NCI-H1092 treated with DMSO at 0.1 percent for 48 hours (cell line): ENCODE measurements around the gene HSPB3.
"Not testable (repeated sequence)": the region's sequence is repeated elsewhere in the genome, so short reads cannot be mapped to it uniquely, and the experiment has no call there.

Experiments used
- DNase-seq: peaks from one replicate; lab custom pipeline; 2025; lab: John Stamatoyannopoulos, UW

Gene HSPB3, protein sequence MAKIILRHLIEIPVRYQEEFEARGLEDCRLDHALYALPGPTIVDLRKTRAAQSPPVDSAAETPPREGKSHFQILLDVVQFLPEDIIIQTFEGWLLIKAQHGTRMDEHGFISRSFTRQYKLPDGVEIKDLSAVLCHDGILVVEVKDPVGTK

DNA sequence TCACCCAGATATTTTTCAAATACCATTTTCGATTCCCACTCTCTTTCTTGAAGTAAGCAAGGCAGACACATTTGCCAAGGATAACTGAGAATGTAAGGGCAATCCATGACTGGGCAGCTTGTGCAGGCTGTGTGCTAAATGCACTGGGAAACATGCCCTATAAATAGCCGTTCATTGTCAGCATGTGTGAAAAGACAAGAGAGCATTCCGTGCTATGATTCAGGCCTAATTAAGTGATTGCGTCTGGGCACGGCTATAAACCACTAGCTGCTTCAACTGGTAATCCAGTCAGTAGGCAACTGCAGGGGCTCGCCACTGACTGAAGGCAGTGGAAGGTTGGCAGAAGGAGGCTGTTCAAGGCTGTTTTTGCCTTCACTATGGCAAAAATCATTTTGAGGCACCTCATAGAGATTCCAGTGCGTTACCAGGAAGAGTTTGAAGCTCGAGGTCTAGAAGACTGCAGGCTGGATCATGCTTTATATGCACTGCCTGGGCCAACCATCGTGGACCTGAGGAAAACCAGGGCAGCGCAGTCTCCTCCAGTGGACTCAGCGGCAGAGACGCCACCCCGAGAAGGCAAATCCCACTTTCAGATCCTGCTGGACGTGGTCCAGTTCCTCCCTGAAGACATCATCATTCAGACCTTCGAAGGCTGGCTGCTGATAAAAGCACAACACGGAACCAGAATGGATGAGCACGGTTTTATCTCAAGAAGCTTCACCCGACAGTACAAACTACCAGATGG lies at the start of gene HSPB3:
TSS of gene HSPB3 (plus strand) at position 287 of the 745 bp plus-strand sequence. CDS start at position 378, 91 bp downstream.
- no peak for DNase-seq

DNA sequence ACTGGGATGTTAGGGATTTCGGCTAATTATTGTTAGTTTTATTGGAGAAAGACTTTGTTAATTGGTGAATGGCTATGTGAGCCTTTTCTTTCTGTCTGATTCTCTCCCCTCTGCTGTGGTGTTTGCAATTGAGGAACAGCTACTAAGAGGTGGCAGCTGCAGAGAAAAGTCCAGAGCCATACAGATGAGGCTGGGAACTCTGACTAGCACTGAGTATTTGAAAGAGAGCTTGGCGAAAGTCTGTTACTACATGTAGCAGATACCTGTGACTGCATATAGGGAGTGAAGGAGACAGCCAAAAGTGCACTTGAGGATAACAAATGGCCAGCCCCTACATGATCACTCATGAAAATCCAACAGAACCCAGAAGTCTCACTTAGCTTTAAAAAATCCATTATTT lies 44.3 kb upstream of the HSPB3 start:
- no peak for DNase-seq

DNA sequence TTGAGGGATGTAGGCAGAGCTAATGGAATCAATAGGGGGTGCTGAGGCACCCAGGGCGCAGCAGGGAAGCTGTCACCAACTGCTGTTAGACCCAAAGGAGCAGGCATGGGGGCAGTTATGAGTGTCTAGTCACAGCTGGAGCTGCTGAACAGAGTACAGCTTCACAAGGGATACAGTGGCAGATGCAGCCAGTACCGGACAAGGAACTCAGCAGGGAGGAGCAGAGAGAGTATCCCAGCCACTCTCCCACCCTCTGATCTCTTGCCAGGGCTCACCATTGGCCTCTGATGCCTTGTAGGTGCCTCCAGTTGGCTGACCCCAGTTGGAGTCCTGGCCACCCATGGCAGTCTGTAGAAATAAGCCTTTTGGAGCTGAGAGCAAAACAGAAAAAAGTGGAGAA lies 42.6 kb upstream of the HSPB3 start:
- DNase-seq = no peak

DNA sequence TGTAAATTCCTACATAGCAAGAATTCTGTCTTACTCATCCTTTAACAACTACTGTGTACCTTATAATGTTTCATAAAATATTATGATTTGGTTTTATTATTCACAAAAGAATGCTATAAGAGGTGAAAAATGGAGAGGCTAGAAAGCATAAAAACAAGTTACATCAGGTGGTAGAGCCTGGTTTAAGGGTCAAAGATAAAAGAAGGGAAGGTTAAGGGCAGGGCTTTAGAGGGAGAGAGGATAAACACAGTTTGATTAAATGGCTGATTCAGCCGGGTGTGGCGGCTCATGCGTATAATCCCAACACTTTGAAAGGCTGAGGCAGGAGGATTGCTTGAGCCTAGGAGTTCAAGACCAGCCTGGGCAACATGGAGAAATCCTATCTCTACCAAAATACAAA lies 40.4 kb upstream of the HSPB3 start:
- no peak for DNase-seq

DNA sequence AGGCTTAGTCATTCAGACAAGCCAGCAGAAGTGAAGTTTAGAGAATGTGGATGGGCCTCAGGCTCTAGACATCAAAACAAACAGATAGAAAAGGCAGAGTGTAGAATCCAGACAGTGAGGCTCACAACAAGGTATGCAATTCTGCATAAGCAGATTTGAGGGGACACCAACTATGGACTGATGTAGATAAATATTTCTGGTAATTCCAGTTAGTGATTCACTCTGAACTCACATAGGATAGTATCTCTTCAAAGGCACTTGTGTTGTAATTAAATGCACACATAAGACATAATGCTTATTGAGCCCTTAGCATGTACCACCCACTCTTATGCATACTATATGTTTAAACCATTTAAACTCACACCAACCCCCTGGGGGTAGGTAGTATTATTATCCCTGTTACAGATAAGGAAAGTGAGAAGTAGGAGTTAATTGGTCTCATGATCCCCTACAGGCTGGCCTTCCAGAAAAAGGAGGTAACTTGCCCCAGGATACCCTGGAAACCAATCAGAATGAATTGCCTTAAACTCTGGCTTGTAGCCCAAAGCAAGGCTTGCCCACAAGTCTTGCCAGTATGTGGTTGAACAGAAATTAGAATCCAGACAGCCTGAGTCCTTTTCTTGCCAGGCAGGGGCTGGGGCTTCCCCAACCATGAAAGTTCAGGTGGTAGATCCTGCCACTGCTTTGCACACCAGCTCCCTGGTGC lies 39.5 kb upstream of the HSPB3 start:
- no peak for DNase-seq

DNA sequence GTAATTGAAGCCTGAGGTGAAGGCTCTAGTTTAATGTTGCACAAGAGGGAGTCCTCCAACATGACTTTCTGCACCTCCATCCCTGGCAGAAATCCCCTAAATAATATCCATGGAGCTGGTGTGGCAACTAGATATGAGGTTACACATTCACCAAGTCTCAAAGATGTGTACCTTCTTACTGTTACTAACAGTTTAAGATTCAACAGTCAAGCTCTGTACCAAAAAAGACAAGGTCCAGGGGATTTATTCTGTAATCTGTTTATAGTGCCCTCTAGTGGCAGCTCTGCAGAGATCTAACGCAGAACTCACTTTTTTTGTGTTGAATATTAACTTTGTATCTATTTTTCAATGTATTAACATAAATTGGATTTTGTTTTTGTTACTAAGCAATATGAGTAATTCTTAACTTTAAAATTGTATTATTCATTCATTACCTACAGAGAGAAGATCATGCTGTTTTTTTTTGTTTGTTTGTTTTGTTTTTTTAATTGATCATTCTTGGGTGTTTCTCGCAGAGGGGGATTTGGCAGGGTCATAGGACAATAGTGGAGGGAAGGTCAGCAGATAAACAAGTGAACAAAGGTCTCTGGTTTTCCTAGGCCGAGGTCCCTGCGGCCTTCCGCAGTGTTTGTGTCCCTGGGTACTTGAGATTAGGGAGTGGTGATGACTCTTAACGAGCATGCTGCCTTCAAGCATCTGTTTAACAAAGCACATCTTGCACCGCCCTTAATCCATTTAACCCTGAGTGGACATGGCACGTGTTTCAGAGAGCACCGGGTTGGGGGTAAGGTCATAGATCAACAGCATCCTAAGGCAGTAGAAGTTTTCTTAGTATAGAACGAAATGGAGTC lies 35.7 kb upstream of the HSPB3 start:
- DNase-seq = peak; percentile 59

DNA sequence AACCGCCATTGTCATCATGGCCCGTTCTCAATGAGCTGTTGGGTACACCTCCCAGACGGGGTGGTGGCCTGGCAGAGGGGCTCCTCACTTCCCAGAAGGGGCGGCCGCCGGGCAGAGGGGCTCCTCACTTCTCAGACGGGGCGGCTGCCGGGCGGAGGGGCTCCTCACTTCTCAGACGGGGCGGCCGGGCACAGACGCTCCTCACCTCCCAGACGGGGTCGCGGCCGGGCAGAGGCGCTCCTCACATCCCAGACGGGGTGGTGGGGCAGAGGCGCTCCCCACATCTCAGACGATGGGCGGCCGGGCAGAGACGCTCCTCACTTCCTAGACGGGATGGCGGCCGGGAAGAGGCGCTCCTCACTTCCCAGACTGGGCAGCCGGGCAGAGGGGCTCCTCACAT lies 35.0 kb upstream of the HSPB3 start:
- DNase-seq = not testable (repeated sequence)

DNA sequence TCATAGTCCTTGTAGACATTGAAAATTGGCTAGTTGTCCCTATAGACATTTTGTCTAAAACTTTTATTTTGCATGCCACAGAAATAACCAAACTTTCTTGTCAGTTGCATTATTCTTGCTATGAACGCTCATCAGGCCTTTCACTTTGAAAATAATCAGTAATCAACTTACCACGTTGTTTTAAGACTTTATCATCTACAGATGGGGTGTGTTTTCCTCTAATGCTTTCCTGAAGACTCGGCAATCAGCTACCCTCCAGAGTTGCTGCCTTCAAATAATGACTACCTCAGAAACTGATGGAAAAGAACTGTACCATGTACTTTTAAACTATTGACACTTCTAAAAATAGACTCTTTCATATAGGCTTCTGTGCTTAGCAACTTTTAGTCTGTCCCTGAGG lies 33.5 kb upstream of the HSPB3 start:
- DNase-seq = no peak

DNA sequence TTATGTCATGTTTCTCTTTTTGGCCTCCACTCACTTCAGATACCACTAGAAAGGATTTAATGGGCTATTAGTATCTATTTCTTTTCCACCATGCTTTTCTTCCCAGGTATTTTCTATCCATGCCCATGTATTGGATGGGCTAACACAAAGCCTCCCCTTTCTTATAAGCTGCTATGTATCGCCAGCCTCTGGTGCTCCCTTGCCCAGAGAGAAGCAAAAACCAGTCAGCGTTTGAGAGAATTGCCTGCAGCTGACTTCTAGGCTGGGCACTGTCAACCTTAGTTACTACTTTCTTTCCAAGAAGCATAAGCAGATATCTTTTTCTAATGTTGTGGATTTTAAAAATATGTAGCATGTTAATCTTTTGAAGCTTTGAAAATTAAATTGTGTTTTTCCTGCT lies 30.2 kb upstream of the HSPB3 start:
- DNase-seq = no peak

DNA sequence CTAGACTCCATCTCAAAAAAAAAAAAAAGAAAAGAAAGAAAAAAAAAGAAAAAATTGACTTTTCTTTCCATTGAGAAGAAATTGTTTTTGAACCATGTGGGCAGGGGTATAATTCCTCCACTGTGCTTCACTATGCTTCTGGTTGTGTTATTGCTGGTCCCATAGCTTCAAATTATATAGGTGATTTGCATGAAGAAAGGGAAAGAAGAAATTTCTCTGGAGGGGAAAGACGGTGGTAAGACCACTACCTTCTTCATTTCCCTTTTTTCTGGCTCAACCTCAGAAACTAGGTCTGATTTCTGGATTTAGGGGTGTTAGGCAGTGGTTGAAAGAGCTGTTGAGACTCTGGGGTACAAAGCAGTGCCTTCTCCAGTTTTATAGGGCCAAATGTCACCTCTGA lies 29.3 kb upstream of the HSPB3 start:
- DNase-seq = no peak

DNA sequence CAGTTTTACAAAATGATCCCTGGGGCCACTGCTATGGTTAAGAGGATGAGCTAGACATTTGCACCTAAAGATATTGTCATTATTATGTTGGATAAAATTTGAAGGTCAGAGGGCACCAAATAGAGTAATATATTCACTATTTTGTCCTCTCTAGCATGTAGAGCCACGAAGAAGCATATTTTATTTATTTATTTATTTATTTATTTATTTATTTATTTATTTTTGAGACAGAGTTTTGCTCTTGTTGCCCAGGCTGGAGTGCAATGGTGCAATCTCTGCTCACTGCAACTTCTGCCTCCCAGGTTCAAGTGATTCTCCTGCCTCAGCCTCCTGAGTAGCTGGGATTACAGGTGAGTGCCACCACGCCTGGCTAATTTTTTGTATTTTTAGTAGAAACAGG lies 20.8 kb upstream of the HSPB3 start:
- not testable (repeated sequence) for DNase-seq

DNA sequence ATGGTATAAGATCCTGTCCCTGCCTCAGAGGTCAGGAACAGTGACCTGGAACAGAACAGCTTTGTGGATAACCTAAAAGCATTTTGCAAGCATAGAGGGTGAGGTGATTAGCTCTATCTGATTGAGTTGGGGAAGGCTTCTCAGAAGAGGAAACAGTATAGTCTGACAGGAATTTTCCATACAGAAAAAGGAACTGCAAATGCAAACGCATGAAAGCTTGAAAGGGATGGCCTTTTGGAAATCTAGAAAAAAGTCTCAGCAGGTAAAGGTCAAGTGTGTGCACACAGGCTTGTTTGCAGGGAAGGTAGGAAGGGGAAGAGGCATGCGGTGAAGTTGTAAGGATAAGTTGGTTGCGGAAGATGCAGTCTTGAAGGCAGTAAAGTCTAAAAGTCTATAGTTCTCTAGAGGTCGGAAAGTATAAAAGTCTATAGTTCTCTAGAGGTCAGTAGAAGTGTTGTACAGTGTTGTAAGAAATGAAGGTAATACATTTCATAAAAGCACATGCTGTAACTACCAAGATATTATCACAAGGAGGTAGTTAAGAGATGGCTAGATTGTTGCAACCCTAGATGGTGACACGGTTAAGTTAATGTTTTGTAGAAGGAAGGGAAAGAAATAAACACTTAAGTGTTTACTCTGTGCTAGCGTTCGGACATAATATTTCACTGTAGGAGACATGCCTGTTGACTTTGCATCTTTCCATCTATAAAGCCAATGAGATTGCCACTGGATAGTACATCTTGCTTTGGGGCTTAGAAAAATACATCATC lies 16.7 kb upstream of the HSPB3 start:
- no peak for DNase-seq

DNA sequence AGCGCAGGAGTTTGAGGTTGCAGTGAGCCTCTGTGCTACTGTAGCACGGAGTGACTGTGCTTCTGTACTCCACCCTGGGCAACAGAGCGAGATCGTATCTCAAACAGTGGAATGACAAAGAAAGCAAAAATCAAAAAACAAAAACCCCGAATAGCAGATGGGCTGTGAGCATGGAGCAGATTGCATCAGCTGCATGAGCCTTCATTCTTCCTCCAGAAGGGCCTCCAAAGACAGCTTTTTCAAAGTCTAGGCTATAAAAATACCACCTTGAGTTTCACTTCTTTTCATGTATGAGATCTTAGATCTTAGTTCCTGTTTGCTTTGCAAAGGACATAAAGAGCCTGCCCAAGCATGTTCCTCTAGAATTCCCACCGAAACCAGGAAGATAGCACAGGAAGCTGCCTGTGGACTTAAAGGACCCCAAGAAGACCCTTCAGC lies 15.0 kb upstream of the HSPB3 start:
- DNase-seq = no peak

DNA sequence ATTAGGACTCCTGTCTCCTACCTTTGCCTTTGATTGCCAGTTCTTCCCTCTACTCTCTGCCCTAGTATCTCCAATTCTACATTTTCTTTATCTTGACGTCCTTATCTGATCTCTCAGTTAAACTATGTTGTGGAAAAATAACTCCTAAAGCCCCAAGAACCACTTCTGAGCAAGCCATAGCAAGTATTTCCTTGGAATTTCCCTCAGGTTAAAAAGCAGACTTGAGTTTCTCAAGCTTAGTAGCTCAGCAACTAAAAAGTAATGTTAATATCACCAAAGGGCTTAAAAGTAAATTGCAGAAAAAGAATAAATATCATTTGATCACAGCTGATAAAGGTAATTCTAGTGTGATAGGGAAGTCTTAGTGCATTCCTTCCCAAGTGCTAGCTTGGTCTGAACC lies 13.2 kb upstream of the HSPB3 start:
- no peak for DNase-seq

DNA sequence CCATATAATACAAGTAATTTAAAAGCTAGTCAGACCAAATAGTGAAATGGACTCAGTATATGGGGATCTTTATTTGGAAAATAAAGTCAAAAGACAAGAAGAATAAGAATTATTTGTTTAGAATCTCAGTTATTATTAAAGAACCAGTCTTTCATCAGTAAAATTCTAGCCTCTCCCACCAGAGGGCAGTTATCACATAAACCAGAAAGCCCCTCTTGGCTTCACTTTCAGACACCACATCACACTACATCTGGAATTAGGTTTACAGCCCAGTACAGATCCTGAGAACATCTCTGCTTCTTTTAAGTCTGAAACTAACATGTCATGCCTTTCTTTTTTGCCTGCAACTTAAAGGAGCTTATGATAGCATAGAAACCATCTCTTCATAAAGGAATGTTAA lies 12.2 kb upstream of the HSPB3 start:
- DNase-seq = peak; percentile 11

DNA sequence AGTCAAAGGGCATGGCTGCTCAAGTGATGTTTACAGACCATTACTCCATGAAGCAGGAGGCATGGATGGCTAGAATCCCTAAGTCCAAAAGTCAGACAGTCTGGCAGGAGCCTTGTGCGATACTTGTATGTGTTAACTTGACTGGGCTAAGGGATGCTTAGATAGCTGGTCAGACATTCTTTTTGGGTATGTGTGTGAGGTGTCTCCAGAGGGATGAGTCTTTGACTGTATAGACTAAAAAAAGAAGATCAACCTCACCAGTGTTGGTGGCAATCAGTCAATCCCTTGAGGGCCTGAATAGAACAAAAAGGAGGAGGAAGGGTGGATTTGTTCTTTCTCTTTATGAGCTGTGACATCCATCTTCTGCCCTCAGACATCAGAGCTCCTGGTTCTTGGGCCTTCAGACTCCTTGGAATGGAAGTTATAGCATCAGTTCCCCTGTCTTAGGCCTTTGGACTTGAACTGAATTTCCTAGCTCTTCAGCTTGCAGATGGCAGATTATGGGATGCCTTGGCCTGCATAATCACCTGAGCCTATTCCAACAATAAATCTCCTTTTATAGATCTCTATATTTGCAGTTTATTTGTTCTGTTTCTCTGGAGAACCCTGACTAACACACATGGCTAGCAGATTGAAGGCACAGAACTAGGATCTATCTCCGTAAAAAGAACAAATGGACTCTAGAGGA lies 9.7 kb upstream of the HSPB3 start:
- DNase-seq = no peak

DNA sequence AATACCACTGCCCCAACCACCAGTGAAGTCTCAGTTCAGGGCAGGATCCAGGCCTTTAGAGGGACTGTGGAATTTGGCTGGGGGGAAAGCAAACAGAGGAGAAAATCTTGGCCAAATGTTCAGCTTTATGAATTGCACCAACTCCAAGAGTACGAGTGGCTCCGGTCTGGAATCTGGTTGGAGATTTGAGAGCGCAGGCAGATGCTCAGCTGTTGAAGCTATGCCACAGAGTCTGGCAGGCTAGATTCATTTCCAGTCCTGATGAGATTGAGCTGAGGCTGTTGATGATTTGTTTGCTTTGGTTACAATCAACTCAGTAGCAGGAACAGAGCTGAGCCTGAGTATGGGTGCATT lies 9.1 kb upstream of the HSPB3 start:
- no peak for DNase-seq

DNA sequence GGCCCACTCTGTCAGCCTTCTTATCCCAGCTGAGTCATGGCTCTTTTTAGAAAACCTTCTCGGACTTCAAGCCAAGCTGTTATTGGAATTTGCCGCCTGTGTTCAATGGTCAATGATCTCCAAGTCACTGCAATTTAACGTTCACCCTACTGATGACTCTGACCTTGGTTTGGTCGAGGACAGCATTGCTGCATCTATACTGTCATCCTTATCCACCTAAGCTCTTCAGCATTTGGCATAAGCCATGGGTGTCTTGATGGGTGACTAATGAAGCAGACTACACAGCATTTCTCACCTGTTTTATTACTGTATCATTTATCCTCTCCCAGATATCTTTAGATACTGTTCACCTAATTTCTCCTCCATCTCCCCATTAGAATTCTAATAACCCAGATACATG lies 5.6 kb upstream of the HSPB3 start:
- DNase-seq = no peak

DNA sequence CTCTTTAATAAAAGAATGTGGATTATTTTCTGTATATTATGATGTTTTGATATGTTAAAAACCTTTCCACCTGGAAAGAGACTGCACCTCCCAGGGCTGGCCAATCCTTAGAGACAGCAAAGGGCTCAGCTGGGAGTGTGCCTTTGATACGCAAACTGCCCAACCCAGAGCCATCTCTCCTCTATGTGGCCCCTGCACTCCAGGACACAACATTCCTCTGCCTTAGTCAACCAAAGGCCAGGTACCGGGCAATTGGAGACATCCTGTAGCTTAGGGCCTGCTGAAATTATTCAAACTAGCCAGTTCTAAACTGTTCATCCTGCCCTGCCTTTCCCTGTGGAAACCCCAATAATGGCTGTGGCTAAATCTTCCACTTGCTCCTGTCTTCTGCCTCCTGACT lies 5.0 kb upstream of the HSPB3 start:
- no peak for DNase-seq

DNA sequence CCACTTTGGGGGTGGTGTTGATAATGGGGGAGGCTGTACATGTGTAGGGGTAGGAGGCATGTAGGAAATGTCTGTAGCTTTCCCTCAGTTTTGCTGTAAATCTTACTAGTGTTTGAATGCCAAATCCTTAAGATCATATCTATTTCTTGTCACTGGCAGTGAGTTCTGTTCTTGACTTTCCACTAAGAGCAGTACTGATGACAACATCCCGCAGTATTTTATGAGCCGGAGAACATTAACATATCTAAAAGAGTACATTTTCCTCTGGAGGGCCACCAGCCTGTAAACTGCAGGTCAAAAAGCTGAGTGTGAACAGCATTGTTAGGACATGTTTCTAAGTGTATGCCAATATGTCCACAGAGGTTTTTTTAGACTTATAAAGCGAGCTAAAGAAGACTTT lies 2.5 kb upstream of the HSPB3 start:
- no peak for DNase-seq

DNA sequence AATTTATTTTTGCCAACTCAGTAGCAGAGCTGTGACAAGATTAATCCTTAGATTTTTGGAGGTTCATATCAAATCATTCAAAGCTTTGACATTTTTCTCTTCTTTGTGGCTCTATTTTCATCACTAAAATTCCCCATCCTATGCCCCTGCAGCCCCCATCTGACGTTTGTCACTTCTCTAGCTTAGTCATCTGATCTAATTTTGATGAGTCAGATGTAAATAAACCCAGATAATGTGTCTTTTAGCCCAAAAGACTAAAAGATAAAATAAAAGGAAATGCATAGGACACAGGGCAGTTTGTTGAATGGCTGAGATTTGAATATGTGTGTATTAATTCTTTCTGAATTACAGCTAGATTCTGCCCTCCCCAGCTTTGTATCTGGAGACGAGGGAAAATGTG lies 897 bp upstream of the HSPB3 start:
- no peak for DNase-seq
